DLD1 (cell line): ENCODE measurements around the gene UBL4B.

Experiments used
- in situ Hi-C: cut with HindIII; loops from 2 replicates; pipeline ENCODE4 v1.10.0; 2017; ENCODE audit warnings: low sequenced_read_pairs

The UBL4B gene

DNA sequence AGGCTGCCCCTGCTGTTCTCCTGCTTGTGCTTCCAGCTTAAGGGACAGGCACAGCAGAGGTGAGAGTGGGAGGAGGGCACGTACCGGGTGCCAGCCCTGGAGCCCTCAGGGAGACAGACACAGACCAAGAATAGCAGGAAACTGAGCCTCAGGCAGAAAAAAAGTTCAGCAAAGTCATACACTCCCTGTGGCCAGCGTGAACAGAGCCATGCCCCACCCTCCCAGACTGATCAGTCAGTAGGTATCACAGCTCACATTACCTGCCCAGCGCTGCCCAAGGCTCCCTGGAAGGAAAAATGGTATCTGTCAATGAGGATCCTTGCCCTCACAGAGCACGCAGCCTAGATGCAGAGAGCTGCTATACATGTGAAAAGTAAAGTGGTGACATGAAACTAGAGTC is 1.3 kb downstream of the UBL4B start:
- in situ Hi-C loops: no loop called here

DNA sequence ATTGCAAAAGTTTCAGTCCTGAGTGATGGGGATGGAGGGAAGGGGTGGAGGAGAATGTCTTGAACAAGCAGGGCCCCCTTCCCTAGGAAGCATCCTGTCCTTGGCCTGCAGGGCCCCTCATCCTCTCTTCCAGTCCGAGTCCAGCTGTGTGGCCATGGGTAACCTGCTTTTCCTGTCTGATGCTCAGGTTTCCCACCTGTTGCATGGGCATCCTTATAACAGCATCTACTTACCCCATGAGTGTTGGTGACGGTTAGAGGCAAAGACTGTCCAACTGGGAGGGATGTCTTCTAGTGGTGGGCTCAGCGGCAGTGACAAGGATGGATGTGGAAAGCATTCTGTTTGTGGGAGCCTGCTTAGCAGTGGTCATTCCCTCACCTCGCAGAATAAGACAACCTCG is 1.9 kb downstream of the UBL4B start:
- in situ Hi-C loops: no loop called here

DNA sequence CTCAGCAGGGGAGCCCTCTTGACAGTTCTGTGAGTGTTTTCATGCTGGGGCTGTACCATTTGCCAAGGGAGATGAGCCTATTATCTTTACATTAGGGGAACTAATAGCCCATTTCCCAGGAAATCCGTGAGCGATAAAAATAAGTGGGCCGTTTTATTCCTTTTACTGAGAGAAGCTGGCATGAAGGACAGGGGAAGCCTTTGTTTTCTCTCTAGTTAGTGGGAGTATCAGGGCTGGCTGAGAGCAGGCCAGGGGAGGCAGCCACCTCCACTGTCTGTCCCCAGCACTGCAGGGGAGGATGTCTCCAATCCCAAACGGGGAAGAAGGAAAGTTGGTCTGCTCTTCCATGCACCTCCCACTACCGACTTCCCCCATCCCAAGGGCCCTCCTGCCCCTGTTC is 2.5 kb downstream of the UBL4B start:
- in situ Hi-C loops: no loop called here

DNA sequence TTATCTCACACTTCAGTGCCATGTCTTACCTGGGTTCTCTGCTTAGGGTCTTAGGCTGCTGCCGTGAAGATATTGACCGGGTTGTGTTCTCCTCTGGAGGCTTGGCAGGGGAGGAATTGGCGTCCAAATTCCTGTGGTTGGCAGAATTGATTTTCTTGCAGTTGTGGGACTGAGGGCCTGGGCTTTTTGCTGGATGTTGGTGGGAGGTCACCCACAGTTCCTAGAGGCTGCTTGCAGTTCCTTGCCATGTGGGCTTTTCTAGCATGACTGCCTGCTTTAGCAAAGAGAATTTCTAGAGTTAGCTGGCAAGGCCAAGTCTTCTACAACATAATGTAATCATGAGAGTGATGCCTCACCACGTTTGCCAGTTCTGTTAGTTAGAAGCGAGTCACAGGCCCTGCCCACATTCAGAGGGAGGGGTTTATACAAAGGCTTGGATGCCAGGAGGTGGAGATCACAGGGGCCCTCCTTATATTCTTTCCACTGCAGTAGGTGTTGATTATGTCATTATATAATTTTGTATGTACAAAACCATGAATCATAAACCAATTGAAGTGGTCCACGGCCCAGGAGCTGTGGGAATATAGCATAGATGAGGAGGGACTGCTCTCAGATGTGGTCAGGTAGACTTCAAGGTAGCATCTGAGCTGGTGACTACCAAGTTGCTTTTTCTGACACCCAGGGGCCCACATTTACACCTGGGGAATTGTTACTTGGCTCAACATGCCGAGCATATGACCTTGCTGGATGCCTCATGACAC is 6.6 kb downstream of the UBL4B start:
- in situ Hi-C loops: no loop called here

DNA sequence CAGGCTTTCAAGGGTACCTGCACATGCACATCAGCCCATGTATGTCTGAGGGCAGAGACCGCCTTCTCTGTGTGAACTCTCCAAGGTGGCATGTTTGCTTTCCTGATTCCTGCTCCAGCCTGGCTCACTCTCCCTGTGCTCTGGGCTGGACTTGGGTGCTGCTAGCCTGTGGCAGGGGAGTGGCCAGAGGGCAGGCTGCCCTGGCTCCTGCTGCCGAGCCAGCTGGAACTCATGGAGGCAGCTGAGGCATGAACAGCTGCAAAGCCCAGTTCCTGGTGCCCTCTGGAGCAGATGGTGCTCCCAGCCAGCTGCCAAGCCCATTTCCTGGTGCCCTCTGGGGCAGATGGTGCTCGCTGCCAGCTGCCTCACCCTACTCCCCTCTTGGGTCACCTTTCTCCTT is 7.6 kb downstream of the UBL4B start:
- in situ Hi-C loops: no loop called here

DNA sequence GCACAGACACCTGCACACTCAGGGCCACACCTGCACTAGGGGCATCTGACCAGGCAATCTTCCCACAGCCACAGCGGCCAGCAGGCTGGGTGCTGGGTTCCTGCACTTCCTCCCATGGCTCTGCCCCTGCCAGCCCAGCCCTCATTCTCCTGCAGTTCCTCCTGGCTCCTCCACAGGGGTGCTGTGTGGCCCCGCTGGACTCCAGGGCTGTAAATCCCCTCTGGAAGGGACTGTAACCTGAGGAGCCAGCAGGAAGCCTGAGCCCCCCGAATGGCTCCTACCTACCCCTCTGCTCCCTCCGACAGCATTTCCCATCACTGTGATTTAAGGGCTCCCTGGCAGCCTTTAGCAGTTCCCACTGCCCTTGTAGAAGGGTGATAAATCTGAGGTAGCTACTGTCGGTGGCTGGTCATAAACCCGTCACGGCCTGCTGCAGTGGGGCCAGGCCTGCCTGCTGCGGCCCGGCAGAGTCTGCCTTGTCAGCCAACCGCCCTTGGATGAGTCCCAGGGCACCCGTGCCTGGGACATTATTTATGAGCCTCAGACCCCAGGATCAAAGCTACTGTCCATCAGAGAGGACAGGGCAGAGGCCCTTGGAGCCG is 8.8 kb downstream of the UBL4B start:
- in situ Hi-C loops: no loop called here

DNA sequence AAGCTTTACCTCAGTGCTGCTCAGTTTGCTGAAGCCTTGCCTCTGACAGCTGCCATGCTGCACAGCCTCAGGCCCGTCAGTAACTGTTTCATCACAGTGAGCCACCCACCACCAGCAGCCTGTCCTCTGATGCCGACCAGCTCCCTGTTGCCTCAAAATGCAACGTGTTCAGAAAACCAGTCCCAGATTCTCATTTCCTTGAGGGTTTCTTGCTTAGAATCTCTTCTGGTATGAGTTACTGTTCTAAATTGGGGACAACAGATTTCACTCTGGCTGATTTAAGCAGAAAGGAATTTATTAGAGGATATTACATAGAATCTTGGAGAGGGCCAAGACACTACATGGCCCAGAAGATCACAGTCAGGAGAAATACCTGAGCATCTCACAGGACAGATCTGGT is 11.0 kb downstream of the UBL4B start:
- in situ Hi-C loops: no loop called here

DNA sequence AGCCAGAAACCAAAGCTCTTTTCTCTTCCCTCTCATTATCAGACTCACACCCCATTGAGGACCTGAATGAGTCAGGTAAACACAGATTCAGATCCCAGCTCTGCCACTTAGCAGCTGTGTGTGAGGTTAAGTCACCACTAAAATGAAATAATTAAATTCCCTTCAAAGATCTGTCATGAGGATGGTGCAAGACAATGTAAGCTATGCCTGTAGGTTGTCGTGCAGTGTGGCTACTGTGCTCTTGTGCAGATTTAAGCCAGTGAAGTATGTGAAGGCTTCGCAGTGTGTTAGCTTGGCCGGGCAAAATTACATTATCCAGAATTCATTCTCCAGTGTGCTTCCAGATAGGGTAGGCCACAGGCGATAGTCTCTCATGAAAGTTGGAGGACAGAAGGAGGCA is 13.6 kb downstream of the UBL4B start:
- in situ Hi-C loops: no loop called here

DNA sequence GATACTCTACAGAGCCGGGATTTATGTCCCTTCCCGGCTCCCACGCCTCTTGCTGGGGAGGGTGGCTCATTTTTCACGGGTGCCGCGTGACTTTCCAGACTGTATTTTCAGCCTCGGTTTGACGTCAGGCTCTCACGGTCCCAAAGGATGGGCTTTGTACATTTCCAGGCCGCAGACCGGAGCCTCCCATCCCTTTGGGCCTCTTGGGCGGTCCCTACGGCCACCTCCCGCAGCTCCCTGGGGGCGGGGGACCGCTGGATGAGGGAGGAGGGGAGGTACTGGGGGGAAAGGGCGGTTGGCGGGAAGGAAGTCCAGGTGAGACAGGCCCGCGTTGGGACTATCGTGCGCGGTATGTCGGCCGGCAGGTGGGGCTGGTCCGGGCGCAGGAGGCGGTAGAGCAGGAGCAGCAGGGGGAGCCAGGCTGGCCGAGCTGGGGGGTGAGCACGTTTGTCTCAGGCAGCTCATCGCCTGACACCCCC is 17.9 kb downstream of the UBL4B start:
- in situ Hi-C loops: no loop called here

DNA sequence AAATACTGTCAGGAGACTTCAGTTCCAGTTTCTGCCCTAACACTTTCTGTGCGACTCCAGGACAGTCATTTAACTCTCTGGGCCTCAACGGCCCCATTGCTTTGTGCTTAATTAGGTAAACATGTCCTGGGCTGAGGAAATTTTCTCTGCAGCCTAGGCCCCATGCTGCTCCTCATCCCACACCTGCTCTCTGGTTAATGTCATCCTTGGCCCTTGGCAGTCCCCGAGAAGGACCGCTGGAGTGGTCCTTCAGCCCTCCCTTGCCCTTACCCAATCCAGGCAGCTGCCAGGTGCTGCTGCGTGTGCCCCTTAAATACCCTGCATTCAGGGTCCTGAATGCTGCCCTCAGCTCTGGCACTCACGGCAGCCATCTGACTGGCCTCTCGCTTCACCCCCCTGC is 18.7 kb downstream of the UBL4B start:
- in situ Hi-C loops: no loop called here

DNA sequence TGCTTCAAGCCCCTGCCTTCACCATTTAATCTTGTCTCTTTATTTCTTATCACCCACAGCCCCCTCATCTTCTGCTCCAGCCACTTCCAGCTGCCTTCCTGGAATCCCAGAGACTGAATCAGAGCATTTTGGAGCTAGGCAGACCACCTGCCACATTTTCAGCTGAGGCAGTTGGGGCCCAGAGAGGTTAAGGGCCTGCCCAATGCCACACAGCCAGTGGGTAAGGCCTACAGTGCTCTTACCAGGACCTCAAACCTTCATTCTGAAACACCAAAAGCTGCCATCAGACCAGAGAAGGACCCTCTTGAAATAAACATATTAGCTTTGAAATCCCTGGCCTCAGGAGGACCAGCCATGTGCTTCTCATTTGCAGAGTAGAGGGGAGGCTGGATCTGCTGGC is 20.4 kb downstream of the UBL4B start:
- in situ Hi-C loops: no loop called here

DNA sequence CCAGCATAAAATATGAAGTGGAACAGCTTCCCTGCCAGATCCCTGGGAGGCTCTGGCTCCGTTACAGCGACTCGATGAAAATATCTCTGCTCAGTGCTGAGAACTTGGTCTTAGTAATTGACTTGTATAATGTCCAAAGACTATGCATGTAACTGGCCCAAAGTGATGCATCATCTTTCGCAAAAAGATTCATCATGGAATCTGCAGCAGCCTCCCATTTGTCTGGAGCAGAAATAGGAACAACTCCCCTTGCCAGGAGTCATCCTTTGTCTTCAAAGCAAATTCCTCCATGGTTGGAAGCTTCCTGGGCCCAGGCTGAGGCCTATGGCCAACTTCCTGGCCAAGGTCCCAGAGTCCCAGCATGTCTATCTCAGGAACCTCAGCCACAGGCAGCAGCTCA is 21.2 kb downstream of the UBL4B start:
- in situ Hi-C loops: no loop called here

DNA sequence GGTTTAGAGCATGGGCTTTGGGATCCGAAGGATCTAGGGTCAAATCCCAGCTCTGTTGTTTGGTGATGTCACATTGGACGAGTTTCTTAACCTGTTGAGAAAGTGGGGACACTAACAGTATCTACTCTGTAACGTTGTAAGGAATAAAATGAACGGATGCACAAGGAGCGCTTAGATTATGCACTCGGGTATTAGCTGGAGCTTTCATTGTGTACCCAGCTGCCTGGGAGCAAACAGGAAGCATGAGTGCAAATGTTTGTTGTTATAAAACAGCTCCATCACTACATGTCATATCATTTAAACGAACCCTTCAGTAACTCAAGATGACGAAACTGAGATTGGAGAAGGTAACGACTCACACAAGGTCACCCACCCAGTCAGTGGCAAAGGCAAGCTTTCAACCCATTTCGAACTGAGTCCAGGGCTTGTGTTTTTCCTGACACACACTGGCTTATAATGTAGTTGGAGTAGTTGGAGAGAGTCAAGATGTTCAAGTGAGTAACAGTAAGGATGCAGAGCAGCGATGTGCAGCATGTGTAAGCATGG is 21.9 kb downstream of the UBL4B start:
- in situ Hi-C loops: no loop called here

DNA sequence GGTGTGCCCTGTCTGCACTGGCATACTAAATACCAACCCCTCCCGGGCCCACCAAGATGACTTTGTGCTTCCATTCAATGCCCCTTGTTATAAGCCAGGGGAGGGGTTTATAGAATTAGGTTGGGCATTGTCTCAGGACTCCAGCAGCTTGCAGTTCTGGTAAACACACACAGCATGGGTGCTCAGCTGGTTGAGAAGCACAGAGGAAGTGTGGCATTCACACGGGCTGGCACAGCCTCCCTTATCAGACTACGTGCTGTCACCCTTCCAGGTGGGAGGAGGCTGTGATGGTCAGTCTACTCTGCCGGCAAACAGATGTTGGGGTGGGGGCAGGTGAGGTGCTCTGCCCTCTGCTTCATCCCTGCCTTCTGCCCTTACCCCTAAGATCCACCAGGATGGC is 23.0 kb downstream of the UBL4B start:
- in situ Hi-C loops: no loop called here

DNA sequence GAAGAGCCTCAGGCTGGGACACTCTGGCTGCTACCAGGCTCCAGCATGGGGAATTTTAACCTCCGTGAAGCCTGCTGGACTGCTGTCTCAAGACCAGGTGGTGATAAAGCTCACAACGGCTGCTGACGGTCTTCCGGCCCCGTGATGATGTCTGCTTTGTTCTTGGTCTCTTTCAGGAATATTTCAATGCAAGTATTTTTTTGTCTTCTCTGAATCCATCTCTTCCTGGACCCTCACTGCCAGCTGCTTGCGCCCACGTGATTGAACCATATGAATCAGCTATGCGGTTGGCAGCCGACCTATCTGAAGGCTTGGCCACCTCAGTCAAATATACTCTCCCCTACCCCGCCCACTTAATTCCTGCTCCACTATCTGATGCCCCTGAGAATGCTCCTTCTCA is 23.4 kb downstream of the UBL4B start:
- in situ Hi-C loops: no loop called here

DNA sequence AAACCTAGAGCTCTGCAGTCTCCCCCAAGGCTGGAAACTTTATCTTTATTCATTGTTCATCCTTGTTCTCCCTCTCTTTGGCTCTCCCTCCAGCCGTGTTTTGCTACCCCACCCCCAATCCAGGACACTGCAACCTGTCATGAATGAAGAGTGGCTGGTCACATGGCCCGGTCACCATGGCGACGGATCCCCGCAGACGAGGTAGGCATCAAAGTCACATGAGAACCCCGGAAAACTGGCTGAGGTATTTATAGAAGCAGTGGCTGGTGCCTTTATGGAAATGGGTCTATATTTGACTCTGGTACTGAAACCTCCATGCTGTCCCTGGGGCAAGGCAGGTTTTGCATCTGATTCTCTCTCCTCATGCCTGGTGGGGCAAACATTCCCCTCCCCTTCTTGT is 24.7 kb downstream of the UBL4B start:
- in situ Hi-C loops: no loop called here

DNA sequence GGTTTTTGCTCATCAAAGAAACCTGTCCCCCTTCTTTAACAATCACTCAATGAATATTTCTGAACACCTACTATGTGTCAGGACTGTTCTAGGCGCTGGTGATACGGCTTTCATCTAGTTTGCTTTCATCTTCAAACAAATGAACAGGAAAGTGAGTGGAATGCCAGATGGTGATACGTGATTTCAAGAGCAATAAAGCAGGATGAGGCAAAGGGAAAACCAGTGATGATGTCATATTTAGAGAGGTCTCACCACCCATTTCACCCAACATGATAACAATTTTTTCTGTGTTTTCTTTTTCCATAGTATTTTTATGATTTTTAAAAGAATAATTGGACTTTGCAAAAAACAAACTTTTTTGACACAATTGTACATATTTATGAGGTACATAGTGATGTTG is 26.7 kb downstream of the UBL4B start:
- in situ Hi-C loops: no loop called here

DNA sequence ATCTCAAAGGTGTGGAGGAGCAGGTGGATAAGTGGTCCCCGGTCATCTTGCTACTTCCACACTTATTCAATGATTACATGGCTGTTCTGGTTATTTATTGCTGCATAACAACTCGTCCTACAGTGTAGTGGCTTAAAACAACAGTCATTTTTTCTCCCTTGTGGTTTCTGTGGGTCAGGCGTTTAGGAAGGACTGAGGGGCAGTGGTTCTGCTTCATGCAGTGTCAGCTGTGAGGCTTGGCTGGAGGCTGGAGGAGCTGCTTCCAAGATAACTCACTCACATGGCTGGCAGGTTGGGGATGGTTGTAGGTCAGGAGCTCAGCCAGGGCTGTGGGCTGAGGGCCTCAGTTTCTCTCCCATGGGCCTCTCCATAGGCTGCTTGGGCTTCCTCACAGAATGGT is 32.1 kb downstream of the UBL4B start:
- in situ Hi-C loops: loop anchor here (10.0 kb wide), 1 partner anchor 340 kb away; no protein-coding TSS in a partner anchor

DNA sequence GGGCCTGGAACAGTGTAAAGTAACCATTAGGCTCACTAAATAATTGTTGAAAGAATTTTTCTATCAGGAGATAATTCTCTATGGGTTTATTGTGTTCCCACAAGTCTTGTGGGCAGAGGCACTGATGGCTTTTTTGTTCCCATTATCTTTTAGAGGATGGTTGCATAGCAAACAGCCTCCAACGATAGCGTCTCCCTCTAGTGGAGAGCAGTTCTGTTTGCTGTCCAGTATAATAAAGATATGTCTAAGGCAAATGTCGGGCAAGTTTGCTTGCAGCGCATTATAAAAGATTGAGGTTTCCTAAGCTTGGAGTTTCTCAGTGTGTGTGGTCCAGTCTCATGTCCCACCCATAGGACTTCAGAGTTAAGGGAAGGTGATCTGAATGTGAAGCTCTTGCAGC is 36.7 kb downstream of the UBL4B start:
- in situ Hi-C loops: loop anchor here (10.0 kb wide), 1 partner anchor 344 kb away; no protein-coding TSS in a partner anchor

DNA sequence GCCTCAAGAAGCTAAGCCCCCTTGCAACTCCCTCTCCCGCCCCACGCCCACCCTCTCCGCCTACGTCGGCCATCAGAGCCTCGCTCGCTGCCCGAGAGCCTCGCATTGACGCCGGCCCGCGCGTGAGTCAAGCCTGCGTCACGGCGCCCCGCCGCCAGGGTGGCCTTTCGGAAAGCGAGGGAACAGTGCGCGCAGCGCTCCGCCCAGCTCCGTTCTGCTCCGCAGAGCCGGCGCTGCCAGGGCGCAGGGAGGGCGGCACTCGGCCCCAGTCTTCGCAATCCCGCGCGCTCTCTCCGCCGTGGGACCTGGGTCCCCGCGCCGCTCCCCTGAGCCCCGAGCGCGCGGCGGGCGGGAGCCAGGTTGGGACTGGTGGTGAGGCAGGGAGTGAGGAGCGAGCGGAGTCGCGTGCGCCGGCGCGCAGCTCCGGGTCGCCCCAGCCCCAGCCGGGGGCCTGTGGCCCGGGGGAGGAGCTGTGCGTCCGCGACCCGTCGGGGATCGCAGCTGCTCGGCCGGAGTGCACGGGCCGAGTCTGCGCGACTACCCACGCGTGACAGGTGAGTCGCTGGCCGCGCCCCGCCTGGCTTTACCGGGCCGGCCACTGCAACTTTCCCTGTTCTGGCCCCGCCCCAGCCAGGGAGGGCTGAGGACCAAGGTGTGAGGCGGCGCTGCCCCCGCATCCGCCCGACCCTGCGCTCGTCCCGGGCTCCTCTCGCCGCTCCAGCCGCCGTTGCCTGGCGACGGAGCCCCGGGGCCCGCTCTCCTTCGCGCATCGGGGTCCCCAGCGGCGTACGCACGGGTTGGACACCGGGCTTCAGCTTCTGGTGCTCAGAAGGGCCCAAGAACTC is 38.3 kb downstream of the UBL4B start, which contains the start of gene SLC6A17:
Gene SLC6A17 (plus strand): TSS at position 165 of the 845 bp plus-strand sequence. CDS start 16,436 bp downstream, outside the sequence.
- in situ Hi-C loops: no loop called here

DNA sequence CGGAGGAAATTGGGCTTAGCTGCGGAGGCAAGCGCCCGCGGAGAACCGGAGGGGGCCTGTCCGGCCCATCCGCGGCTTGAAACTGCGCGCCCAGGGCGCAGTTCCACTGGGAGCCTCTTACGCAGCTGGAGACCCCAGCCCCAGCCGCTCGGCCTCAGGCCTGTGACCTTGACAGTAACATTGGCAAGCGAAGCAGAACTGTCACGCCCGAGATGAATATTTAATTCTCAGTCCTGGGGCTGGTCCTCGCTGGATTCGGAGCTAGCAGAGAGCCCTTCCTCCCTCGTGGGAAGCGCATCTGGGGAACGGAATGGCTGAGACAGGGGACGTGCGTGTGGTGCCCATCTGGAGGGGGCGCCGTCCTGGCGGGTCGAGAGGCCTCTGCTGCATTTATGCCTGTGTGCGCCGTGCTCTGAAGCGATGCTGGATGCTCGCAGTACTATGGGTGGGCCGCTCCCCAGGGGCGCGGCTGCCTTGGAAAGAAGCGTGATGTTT is 39.0 kb downstream of the UBL4B start:
- in situ Hi-C loops: no loop called here
